SK-N-MC (cell line): ENCODE measurements around the gene SCMH1.

Experiments
- EZH2 ChIP-seq: fragments of 200-600 bp; sonication (generic); IDR thresholded peaks from one replicate; pipeline ENCODE4 v1.6.1; 2017; ENCODE audit warnings: antibody characterized with exemption
- POLR2AphosphoS5 ChIP-seq: IDR thresholded peaks from 2 replicates; pipeline ENCODE4 v1.6.1; 2012; ENCODE audit warnings: mild to moderate bottlenecking, low read depth, low read length, borderline replicate concordance

DNA sequence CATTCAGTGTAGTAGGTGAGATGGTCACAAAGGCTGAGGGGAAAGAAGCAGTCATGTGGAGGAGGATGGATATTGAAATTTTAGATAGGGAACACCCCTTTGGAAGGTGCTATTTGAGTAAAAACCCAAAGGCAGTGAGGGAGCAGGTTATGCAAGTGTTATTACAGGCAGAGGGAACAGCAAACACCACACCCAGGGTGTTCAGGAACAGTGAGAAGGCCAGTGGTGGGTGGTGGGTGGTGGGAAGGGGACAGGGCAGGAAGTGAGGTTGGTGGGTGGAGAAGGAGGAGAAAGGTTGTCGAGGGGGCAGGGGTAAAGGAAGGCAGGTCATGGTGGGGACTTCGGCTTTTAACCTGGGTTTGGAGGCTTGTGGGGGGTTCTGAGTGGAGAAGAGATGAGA lies 39.2 kb upstream of the SCMH1 start:
- TF ChIP-seq POLR2AphosphoS5 (no peak), EZH2 (no peak)
